Stimulated activated CD8-positive, alpha-beta memory T cell treated with anti-CD3 and anti-CD28 coated beads, Interleukin-15, amount 100 ng/mL, for 1 hour (primary cell): ENCODE data around the gene CDC7.
"Not testable (repeated sequence)": the region's sequence is repeated elsewhere in the genome, so short reads cannot be mapped to it uniquely, and the experiment has no call there.

Experiments used
- DNase-seq: peaks from one replicate; pipeline ENCODE4 v3.0.0-alpha.2; 2020; ENCODE audit warnings: low read depth

Gene CDC7

GRCh38 chr1:91511386-91511785, 10.7 kb downstream of the CDC7 start:
- no peak for DNase-seq

DNA sequence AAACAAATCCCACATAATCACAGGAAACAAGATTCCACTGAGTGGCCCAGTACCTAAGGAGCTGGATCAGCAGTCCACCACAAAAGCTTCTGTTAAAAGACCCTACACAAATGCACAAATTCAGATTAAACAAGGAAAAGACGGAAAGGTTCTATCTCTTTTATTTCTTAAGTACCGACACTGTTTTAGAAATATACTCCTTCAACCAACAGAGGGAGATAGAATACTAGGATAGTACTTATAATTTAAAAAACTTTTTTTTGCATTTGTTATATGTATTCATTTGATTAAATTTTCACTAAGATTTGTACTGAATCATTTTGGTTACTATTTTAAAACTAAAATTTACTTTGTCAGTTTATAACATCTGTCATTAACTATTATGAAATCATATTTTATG, 12.5 kb downstream of the CDC7 start:
- no peak for DNase-seq

GRCh38 chr1:91513706-91514105, 13.1 kb downstream of the CDC7 start:
- DNase-seq: no peak

GRCh38 chr1:91515994-91516393, 15.3 kb downstream of the CDC7 start:
- no peak for DNase-seq

DNA sequence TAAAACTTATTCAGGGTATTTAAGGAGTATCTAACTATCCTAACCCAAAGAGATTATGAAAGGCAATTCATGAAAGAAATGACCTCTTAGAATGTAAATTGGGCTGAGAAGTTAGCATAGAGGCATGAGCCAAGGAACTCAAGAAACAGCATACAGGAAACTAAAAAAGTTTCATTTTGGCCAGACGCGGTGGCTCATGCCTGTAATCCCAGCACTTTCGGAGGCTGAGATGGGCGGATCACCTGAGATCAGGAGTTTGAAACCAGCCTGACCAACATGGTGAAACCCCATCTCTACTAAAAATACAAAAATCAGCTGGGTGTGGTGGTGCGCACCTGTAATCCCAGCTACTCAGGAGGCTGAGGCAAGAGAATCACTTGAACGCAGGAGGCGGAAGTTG, 16.0 kb downstream of the CDC7 start:
- not testable (repeated sequence) for DNase-seq

- not testable (repeated sequence) for DNase-seq
These were observed 18.5 kb downstream of the CDC7 start for GRCh38 chr1:91519167-91519566.

DNA sequence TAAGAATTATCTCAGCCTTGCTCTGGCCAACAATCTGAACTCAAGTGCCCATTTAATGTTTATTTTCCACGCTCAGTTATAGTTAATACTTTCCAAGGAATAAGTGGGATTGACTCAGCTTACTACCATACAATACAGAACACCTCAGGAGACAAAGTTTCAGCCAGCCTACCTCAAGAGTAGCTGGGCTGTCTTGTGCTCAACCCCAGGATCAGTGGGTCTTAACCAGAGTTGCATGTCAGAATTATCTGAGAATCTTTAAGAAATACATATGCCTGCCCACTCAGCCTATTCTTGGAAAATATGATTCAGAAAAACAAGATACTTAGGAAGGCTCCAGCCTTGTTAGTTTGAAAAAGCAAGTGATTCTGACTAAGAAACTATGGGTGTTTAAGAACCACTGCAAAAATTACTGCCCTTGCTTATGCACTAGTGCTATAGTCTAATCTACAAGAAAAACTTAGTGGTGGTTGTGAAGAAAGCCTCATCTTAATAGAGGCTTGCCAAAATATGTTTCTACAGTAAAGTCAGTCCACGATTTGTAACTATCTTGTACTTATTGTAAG, 20.4 kb downstream of the CDC7 start:
- no peak for DNase-seq

DNA sequence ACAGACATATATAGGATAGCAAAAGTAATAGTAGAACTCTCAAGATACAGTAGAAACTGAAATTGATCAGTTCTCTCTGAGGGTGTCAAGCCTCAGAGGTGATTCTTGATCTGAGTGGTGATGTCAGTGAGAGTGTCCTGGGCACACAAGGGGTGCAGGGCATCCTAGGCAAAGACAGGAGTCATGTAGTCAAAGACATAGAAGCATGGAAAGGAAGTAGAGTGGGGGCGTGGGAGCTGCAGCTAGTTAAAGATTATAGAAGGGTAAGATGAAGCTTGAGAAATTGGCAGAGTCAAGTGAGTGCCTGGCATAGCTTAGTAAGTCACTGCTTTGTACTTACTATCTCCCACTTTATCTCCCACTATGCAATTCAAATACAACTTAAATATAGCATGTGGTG, 22.8 kb downstream of the CDC7 start:
- no peak for DNase-seq

- no peak for DNase-seq
These were observed 25.8 kb downstream of the CDC7 start for GRCh38 chr1:91526496-91526895.

DNA sequence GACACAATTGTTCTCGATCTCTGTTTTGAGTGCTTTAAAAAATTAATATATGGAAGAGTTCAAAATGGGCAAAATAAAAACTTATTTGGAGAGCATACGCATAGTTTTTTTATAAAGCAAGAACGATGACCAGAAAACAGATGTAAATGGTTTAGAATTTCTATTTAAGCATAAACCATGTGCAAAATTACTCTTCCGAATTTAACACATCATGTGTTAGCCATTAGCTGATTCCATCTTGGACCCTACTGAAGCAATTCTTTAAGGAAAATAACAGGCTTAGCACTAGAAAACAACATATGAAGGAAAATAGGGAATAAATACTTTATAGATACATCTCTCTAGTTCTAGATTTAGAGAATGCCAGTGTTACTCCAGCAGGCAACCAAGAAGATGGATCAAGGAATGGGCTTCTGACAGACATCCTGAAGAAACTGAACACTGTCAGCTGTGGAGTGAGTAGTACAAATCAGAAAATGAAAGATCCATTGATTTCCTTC, 26.7 kb downstream of the CDC7 start:
- no peak for DNase-seq

DNA sequence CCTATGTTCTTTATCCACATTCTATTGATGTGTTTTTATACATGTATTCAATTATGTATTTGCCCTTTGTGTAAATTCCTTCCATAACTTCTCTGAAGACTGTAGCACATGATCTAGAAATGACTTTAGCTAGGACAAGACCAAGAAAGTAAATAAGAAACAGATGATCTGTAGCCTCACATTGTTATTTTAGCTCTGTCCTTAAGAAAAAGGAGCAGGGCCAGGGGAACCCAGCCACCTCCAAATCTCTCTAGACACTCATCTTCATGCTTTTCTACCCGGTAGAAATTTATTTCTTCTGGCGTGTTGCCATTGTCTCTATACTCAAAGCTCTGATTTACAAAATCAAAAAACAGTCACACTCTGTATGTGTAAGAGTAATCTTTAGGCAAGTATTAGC, 27.1 kb downstream of the CDC7 start:
- DNase-seq: no peak

GRCh38 chr1:91529856-91530255, 29.2 kb downstream of the CDC7 start:
- no peak for DNase-seq

GRCh38 chr1:91533361-91534024, 32.8 kb downstream of the CDC7 start:
- no peak for DNase-seq

DNA sequence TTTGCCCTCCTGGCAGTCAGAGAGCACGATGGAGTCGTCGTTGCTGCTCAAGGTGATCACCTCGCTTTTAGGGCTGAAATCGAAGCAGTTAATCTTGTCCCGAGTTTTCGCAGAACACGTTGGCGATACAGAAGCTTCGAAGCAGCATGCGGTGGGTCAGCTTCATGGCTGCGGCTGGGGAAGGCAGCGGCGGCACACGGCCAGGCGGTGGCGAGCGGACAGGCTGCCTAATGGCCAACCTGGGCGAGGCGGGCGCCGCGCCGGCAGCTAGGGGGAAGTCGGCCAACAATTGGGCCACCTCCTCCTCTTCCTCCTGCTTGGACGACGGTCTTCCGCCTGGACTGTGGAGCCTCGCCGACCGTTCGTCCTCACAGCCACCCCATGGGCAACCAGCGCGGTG, 34.8 kb downstream of the CDC7 start:
- DNase-seq: no peak

- no peak for DNase-seq
These were observed 36.8 kb downstream of the CDC7 start for GRCh38 chr1:91537281-91537986.

DNA sequence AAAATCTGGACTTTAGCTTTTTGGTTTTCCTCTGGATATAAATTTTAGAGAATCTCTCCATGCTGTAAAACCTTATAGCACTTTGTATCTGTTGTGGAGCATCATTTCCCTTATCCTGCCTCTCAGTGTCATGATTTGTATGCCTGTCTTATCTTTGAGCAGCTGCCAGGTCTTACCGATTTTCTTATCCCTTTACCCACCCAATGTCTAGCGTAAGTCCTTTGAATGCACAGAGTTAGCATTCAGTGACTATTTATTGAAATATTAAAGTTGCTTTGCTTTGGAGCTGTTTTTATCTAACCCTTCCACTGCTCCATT, 37.3 kb downstream of the CDC7 start:
- DNase-seq: no peak

- DNase-seq: no peak
These were observed 40.3 kb downstream of the CDC7 start for GRCh38 chr1:91540910-91541309.

- DNase-seq: no peak
These were observed 41.4 kb downstream of the CDC7 start for GRCh38 chr1:91541918-91542533.

DNA sequence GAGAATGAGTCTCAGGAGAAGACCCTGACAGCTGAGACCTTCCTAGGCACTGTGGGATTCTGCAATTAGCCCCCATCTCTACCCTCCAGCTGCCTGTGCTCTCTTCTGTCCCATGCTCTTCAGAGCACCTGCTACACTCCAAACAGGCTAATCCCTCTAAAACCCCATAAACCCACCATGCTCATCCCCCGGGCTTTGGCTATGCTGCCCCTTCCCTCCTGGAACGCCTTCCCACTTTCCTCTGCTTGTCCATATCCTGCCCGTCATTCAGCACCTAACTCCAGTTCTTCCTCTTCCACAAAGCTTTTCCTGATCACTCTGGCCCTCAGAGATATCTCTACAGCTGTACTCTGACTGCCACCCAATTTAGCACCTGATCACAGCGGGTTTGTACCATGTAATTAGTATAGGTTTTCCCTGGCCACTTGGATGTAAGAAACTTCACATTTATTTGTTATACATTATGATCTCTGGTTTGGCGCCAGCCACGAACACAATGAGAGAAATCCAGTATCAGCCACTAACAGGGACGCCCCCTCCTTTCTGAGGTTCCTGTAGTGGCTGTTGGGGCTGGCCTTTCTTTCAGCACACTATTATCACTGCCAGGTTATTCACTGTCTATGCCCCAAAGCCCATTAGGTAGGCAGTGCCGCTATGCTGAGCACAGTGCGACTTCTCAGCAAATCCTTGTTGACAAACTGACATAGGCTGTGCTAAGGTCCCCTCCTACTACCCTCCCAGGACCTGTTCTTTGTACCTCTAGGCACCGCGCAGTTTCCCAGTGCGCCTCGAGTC, 45.1 kb downstream of the CDC7 start:
- DNase-seq: no peak

- no peak for DNase-seq
These were observed 45.6 kb downstream of the CDC7 start for GRCh38 chr1:91546301-91546581.

GRCh38 chr1:91546876-91547275, 46.2 kb downstream of the CDC7 start:
- no peak for DNase-seq

GRCh38 chr1:91548376-91549040, 47.9 kb downstream of the CDC7 start:
- no peak for DNase-seq
